Measurements from ENCODE around the gene SMAD3.
A peak's percentile ranks its signal among the peaks of the same experiment; 100 is the strongest.

SMAD3 gene

GRCh38 chr15:67097930-67098740 is 32.7 kb downstream of the SMAD3 start:
- peak; percentile 90 for DNase-seq (ENCODE audit: extremely low read depth, low read depth)
- TF ChIP-seq CTCF (IDR thresholded peaks at IDR 0.05; ENCODE audit: low read depth, low read length), result no peak

- TF ChIP-seq CTCF (IDR thresholded peaks at IDR 0.05; ENCODE audit: low read depth, low read length), result no peak
- no peak for DNase-seq (ENCODE audit: extremely low read depth, low read depth)
Observed at GRCh38 chr15:67098768-67099282, 33.4 kb downstream of the SMAD3 start.

GRCh38 chr15:67100124-67100791 is 34.9 kb downstream of the SMAD3 start:
- DNase-seq (ENCODE audit: extremely low read depth, low read depth), result no peak
- TF ChIP-seq CTCF (IDR thresholded peaks at IDR 0.05; ENCODE audit: low read depth, low read length), result no peak

GRCh38 chr15:67100801-67101581 is 35.6 kb downstream of the SMAD3 start:
- DNase-seq (ENCODE audit: extremely low read depth, low read depth), result no peak
- TF ChIP-seq CTCF (IDR thresholded peaks at IDR 0.05; ENCODE audit: low read depth, low read length), result no peak

GRCh38 chr15:67101911-67102598 is 36.7 kb downstream of the SMAD3 start:
- DNase-seq (ENCODE audit: extremely low read depth, low read depth), result no peak
- TF ChIP-seq CTCF (IDR thresholded peaks at IDR 0.05; ENCODE audit: low read depth, low read length), result no peak

- TF ChIP-seq CTCF (IDR thresholded peaks at IDR 0.05; ENCODE audit: low read depth, low read length), result no peak
- no peak for DNase-seq (ENCODE audit: extremely low read depth, low read depth)
Observed at GRCh38 chr15:67102599-67102929, 37.2 kb downstream of the SMAD3 start.

Measured in AG09319 (cell line).